ENCODE results near the gene CCDC85B.
"Not testable (repeated sequence)": the region's sequence is repeated elsewhere in the genome, so short reads cannot be mapped to it uniquely, and the experiment has no call there.

CCDC85B gene

DNA sequence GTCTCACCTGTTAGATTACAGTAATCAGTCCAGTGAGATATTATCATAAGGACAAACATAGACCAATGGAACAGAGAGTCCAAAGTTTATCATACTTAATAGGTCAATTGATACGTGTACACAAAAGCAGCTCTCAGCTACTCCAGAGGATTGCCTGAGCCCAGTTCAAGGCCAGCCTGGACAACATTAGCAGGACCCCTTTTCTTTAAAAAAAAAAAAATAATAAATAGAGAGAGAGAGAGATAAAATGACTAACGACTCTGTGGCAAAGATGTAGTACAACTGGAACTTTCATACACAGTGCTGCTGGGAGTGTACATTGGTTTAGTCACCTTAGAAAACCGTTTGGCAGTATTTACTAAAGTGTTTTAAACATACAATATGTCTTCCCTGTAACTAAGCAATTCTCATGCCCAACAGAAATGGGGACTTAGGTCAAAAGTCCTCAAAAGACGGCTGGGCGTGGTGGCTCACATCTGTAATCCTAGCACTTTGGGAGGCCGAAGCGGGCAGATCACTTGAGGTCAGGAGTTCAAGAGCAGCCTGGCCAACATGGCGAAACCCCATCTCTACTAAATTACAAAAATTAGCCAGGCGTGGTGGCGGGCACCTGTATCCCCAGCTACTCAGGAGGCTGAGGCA, 46.1 kb upstream of the CCDC85B start:
- H3K4me2 ChIP-seq (ENCODE audit: low read length): no peak overlapping the region
- no peaks in the 10 kb centered on the region for H3K79me2 ChIP-seq (ENCODE audit: insufficient read depth, low read length)
- H3K9me3 ChIP-seq (ENCODE audit: low read length): no peaks in the 10 kb centered on the region
- no peak overlapping the region for H3K27ac ChIP-seq (ENCODE audit: low read depth, low read length, poor library complexity, severe bottlenecking)
- H3F3A ChIP-seq (ENCODE audit: insufficient read depth, low read length): no peaks in the 10 kb centered on the region
- H2AFZ ChIP-seq (ENCODE audit: low read length): no peak overlapping the region
- H4K20me1 ChIP-seq (ENCODE audit: insufficient read depth, low read length): no peaks in the 10 kb centered on the region
- TF ChIP-seq EZH2 (IDR thresholded peaks at IDR 0.05; ENCODE audit: borderline replicate concordance, low read length): no peak
- TF ChIP-seq, protein P1, sequence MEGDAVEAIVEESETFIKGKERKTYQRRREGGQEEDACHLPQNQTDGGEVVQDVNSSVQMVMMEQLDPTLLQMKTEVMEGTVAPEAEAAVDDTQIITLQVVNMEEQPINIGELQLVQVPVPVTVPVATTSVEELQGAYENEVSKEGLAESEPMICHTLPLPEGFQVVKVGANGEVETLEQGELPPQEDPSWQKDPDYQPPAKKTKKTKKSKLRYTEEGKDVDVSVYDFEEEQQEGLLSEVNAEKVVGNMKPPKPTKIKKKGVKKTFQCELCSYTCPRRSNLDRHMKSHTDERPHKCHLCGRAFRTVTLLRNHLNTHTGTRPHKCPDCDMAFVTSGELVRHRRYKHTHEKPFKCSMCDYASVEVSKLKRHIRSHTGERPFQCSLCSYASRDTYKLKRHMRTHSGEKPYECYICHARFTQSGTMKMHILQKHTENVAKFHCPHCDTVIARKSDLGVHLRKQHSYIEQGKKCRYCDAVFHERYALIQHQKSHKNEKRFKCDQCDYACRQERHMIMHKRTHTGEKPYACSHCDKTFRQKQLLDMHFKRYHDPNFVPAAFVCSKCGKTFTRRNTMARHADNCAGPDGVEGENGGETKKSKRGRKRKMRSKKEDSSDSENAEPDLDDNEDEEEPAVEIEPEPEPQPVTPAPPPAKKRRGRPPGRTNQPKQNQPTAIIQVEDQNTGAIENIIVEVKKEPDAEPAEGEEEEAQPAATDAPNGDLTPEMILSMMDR (IDR thresholded peaks at IDR 0.05; ENCODE audit: low read length): no peak
- no peak overlapping the region for H3K4me3 ChIP-seq (ENCODE audit: low read depth, low read length, poor library complexity, severe bottlenecking)
- no peaks in the 10 kb centered on the region for H3K36me3 ChIP-seq (ENCODE audit: insufficient read depth, low read length)
- H3K9ac ChIP-seq (ENCODE audit: low read length): no peak overlapping the region
- no peaks in the 10 kb centered on the region for H3K4me1 ChIP-seq (ENCODE audit: insufficient read depth, low read length, severe bottlenecking)
- no peaks in the 10 kb centered on the region for H3K27me3 ChIP-seq (ENCODE audit: insufficient read depth, low read length)
- H3K9me2 ChIP-seq (ENCODE audit: low read depth, low read length): no peaks in the 10 kb centered on the region

DNA sequence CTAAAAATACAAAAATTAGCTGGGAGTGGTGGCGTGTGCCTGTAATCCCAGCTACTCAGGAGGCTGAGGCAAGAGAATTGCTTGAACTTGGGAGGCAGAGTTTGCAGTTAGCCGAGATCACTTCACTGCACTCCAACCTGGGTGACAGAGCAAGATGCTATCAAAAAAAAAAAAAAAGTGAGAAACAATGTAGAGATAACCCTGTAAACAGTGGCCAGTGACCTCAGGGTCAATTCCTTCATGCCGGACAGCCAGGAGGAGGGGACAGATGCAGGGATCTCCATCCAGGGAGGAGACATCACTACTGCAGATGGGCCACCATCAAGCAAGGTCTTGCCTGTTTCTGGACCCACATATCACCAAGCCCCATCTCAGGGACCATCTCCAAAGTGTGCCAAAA, 42.7 kb upstream of the CCDC85B start:
- Histone ChIP-seq H3K4me1 (ENCODE audit: insufficient read depth, low read length, severe bottlenecking) (no peaks in the 10 kb centered on the region), H3K9ac (ENCODE audit: low read length) (no peak overlapping the region)

DNA sequence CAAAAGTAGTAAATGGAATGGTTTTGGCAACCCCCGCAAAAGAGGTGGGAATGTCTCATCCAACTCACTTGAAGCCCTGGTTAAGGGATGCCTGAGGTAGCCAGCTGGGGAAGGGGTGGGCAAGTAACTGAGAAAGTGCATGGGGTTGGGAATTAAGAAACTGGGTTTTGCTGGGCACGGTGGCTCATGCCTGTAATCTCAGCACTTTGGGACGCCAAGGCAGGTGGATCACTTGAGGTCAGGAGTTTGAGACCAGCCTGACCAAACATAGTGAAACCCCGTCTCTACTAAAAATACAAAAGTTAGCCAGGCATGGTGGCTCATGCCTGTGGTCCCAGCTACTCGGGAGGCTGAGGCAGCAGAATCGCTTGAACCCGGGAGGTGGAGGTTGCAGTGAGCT, 41.8 kb upstream of the CCDC85B start:
- H2AFZ ChIP-seq (ENCODE audit: low read length); H3K9ac ChIP-seq (ENCODE audit: low read length); H3K9me3 ChIP-seq (ENCODE audit: low read length); H3K27ac ChIP-seq (ENCODE audit: low read depth, low read length, poor library complexity, severe bottlenecking); H3K9me2 ChIP-seq (ENCODE audit: low read depth, low read length); H3K4me1 ChIP-seq (ENCODE audit: insufficient read depth, low read length, severe bottlenecking); H3K4me3 ChIP-seq (ENCODE audit: low read depth, low read length, poor library complexity, severe bottlenecking); H3F3A ChIP-seq (ENCODE audit: insufficient read depth, low read length); H3K4me2 ChIP-seq (ENCODE audit: low read length); H3K79me2 ChIP-seq (ENCODE audit: insufficient read depth, low read length); H3K27me3 ChIP-seq (ENCODE audit: insufficient read depth, low read length); H4K20me1 ChIP-seq (ENCODE audit: insufficient read depth, low read length): not testable (repeated sequence)
- peaks cover 28% of the 10 kb centered on the region for H3K36me3 ChIP-seq (ENCODE audit: insufficient read depth, low read length)

More for the DNA sequence above, 42.7 kb upstream of the CCDC85B start:
- peaks cover 19% of the 10 kb centered on the region for H3K36me3 ChIP-seq (ENCODE audit: insufficient read depth, low read length)
- H3K9me2 ChIP-seq (ENCODE audit: low read depth, low read length): no peaks in the 10 kb centered on the region
- no peak overlapping the region for H3K4me3 ChIP-seq (ENCODE audit: low read depth, low read length, poor library complexity, severe bottlenecking)
- no peak overlapping the region for H3K27ac ChIP-seq (ENCODE audit: low read depth, low read length, poor library complexity, severe bottlenecking)
- no peaks in the 10 kb centered on the region for H3K27me3 ChIP-seq (ENCODE audit: insufficient read depth, low read length)
- TF ChIP-seq EZH2 (IDR thresholded peaks at IDR 0.05; ENCODE audit: borderline replicate concordance, low read length): no peak
- TF ChIP-seq, protein P1 (IDR thresholded peaks at IDR 0.05; ENCODE audit: low read length): no peak
- no peaks in the 10 kb centered on the region for H4K20me1 ChIP-seq (ENCODE audit: insufficient read depth, low read length)
- H3F3A ChIP-seq (ENCODE audit: insufficient read depth, low read length): no peaks in the 10 kb centered on the region
- no peak overlapping the region for H3K4me2 ChIP-seq (ENCODE audit: low read length)
- no peaks in the 10 kb centered on the region for H3K79me2 ChIP-seq (ENCODE audit: insufficient read depth, low read length)
- H2AFZ ChIP-seq (ENCODE audit: low read length): no peak overlapping the region
- no peaks in the 10 kb centered on the region for H3K9me3 ChIP-seq (ENCODE audit: low read length)

DNA sequence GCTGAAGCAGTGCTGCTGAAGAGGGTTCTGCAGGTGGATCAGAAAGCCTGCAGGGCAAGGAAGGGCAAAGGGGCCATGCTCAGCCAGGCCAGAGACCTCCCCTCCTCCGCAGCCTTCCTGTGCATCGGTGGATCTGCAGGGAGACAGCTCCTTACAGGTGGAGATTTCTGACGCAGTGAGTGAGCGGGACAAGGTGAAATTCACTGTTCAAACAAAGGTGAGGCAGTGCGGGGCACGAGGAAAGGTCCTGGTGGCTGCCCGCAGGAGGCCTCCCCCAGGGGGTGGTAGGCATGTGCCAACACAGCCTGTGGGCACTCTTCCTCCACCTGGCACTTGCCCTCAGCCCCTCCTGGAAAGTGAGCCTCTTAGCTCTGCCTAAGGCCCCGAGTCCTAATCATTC, 41.1 kb upstream of the CCDC85B start:
- peaks cover 35% of the 10 kb centered on the region for H3K36me3 ChIP-seq (ENCODE audit: insufficient read depth, low read length)
- no peak overlapping the region for H3K9ac ChIP-seq (ENCODE audit: low read length)
- no peaks in the 10 kb centered on the region for H3K27me3 ChIP-seq (ENCODE audit: insufficient read depth, low read length)
- no peaks in the 10 kb centered on the region for H3K4me1 ChIP-seq (ENCODE audit: insufficient read depth, low read length, severe bottlenecking)
- H3K4me2 ChIP-seq (ENCODE audit: low read length): no peak overlapping the region
- H3K9me3 ChIP-seq (ENCODE audit: low read length): no peaks in the 10 kb centered on the region
- no peaks in the 10 kb centered on the region; the same call in 1 of the 2 replicates for H4K20me1 ChIP-seq (ENCODE audit: insufficient read depth, low read length)
- no peak for TF ChIP-seq EZH2 (IDR thresholded peaks at IDR 0.05; ENCODE audit: borderline replicate concordance, low read length)
- TF ChIP-seq, protein P1 (IDR thresholded peaks at IDR 0.05; ENCODE audit: low read length): no peak
- no peak overlapping the region for H3K27ac ChIP-seq (ENCODE audit: low read depth, low read length, poor library complexity, severe bottlenecking)
- H3K79me2 ChIP-seq (ENCODE audit: insufficient read depth, low read length): no peaks in the 10 kb centered on the region
- no peak overlapping the region for H2AFZ ChIP-seq (ENCODE audit: low read length)
- H3K9me2 ChIP-seq (ENCODE audit: low read depth, low read length): no peaks in the 10 kb centered on the region
- H3K4me3 ChIP-seq (ENCODE audit: low read depth, low read length, poor library complexity, severe bottlenecking): no peak overlapping the region
- H3F3A ChIP-seq (ENCODE audit: insufficient read depth, low read length): no peaks in the 10 kb centered on the region
